Neural progenitor cell (in vitro differentiated cells): ENCODE measurements around the gene TSPAN4. TPM values are rescaled to one million over a fixed set of nuclear protein-coding genes. Genes with fewer than 3 reads are reported as not detected.

ENCODE experiments used
- DNase-seq: peaks from one replicate; pipeline ENCODE4 v3.0.0-alpha.2; 2016; ENCODE audit warnings: low spot score
- H2AFZ ChIP-seq: fragments of 200-600 bp; sonication (generic); replicated peaks from 2 replicates; pipeline ENCODE4 v1.6.1; 2016; ENCODE audit warnings: antibody characterized with exemption
- H3F3A ChIP-seq: fragments of 200-600 bp; sonication (generic); 2 replicates; pipeline ENCODE4 v1.6.1; 2016; ENCODE audit warnings: antibody characterized with exemption, low read depth
- H3K27ac ChIP-seq: fragments of 200-600 bp; sonication (generic); 2 replicates; pipeline ENCODE4 v1.5.1; 2016; ENCODE audit warnings: mild to moderate bottlenecking
- H3K27me3 ChIP-seq: fragments of 200-600 bp; sonication (generic); 2 replicates; pipeline ENCODE4 v1.6.1; 2016; ENCODE audit warnings: mild to moderate bottlenecking, moderate library complexity
- H3K36me3 ChIP-seq: fragments of 200-600 bp; sonication (generic); 2 replicates; pipeline ENCODE4 v1.5.1; 2016
- H3K4me1 ChIP-seq: fragments of 200-600 bp; sonication (generic); 2 replicates; pipeline ENCODE4 v1.6.1; 2016; ENCODE audit warnings: mixed run types
- H3K4me2 ChIP-seq: fragments of 200-600 bp; sonication (generic); 2 replicates; pipeline ENCODE4 v1.6.1; 2016
- H3K4me3 ChIP-seq: fragments of 200-600 bp; sonication (generic); 2 replicates; pipeline ENCODE4 v1.5.1; 2016
- H3K79me2 ChIP-seq: fragments of 200-600 bp; sonication (generic); 2 replicates; pipeline ENCODE4 v1.6.1; 2016; ENCODE audit warnings: low read depth
- H3K9ac ChIP-seq: fragments of 200-600 bp; sonication (generic); 2 replicates; pipeline ENCODE4 v1.6.1; 2016
- H3K9me3 ChIP-seq: fragments of 200-600 bp; sonication (generic); 2 replicates; pipeline ENCODE4 v1.5.1; 2016; ENCODE audit warnings: low read depth
- H4K20me1 ChIP-seq: fragments of 200-600 bp; sonication (generic); 2 replicates; pipeline ENCODE4 v1.6.1; 2016; ENCODE audit warnings: low read depth
- H3K27ac Mint-ChIP-seq: 3 replicates; pipeline ENCODE4 v1.8.0; 2021; ENCODE audit warnings: mixed read lengths
- H3K27me3 Mint-ChIP-seq: 2 replicates; pipeline ENCODE4 v1.8.0; 2022; ENCODE audit warnings: low read depth, mild to moderate bottlenecking, inconsistent platforms, moderate library complexity, mixed read lengths; ENCODE audit not compliant: insufficient read depth
- H3K36me3 Mint-ChIP-seq: 3 replicates; pipeline ENCODE4 v1.8.0; 2021; ENCODE audit warnings: mixed read lengths
- H3K4me1 Mint-ChIP-seq: 3 replicates; pipeline ENCODE4 v1.8.0; 2021; ENCODE audit warnings: mixed read lengths
- H3K4me3 Mint-ChIP-seq: 3 replicates; pipeline ENCODE4 v1.8.0; 2021; ENCODE audit warnings: mild to moderate bottlenecking, moderate library complexity, mixed read lengths
- H3K9me3 Mint-ChIP-seq: 3 replicates; pipeline ENCODE4 v1.8.0; 2020; ENCODE audit warnings: mixed read lengths
- EZH2 ChIP-seq: fragments of 200-600 bp; sonication (generic); IDR thresholded peaks from 2 replicates; pipeline ENCODE4 v1.6.1; 2017; ENCODE audit warnings: antibody characterized with exemption, mild to moderate bottlenecking, moderate library complexity
- EZH2phosphoT487 ChIP-seq: fragments of 200-600 bp; sonication (generic); IDR thresholded peaks from 2 replicates; pipeline ENCODE4 v1.6.1; 2017; ENCODE audit warnings: antibody characterized with exemption
- total RNA-seq: library from RNA; depleted of rRNA; stranded (reverse); fragments of >200 nt; gene quantifications from 2 replicates; pipeline ENCODE4 v1.2.3, GENCODE V29; 2015; ENCODE audit warnings: low replicate concordance
- TF ChIP-seq, protein P1 (sequence below): fragments of 200-600 bp; sonication (generic); IDR thresholded peaks from 2 replicates; pipeline ENCODE4 v1.5.1; 2017; ENCODE audit warnings: antibody characterized with exemption, mild to moderate bottlenecking

The TSPAN4 gene
- total RNA-seq, 1 donor from 2014 or later, result 19.6 TPM

DNA sequence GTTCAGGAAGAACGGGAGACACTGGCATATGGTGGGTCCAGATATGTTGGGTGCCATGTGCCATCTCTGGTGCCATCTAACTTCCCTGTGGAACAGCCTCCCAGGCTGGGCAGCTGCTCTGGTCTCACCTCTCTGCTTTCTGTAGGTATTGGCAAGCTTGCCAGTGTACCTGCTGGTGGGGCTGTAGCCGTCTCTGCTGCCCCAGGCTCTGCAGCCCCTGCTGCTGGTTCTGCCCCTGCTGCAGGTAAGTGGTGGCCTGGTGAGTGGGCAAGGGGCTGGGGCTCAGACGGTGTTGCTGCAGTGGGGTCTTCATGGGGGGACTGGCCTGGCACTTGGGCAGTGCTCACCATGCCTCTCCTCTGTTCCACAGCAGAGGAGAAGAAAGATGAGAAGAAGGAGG, 30.3 kb upstream of the TSPAN4 start:
- H3K36me3 Mint-ChIP-seq, result peaks cover 13% of the 10 kb centered on the region
- H3K4me3 ChIP-seq, result no peak overlapping the region
- no peak overlapping the region for H2AFZ ChIP-seq
- peaks cover 7% of the 10 kb centered on the region for H3K27me3 Mint-ChIP-seq
- no peaks in the 10 kb centered on the region for H3K9me3 ChIP-seq
- peaks cover 15% of the 10 kb centered on the region for H3K4me1 ChIP-seq
- no peak for DNase-seq
- peak overlapping the region; percentile 52 for H3K4me3 Mint-ChIP-seq
- H3K27ac Mint-ChIP-seq, result no peak overlapping the region
- H3K9me3 Mint-ChIP-seq, result no peaks in the 10 kb centered on the region
- peaks cover 43% of the 10 kb centered on the region for H3K79me2 ChIP-seq
- H3K27me3 ChIP-seq, result no peaks in the 10 kb centered on the region
- TF ChIP-seq EZH2 (no peak), EZH2phosphoT487 (no peak)
- TF ChIP-seq, protein P1, sequence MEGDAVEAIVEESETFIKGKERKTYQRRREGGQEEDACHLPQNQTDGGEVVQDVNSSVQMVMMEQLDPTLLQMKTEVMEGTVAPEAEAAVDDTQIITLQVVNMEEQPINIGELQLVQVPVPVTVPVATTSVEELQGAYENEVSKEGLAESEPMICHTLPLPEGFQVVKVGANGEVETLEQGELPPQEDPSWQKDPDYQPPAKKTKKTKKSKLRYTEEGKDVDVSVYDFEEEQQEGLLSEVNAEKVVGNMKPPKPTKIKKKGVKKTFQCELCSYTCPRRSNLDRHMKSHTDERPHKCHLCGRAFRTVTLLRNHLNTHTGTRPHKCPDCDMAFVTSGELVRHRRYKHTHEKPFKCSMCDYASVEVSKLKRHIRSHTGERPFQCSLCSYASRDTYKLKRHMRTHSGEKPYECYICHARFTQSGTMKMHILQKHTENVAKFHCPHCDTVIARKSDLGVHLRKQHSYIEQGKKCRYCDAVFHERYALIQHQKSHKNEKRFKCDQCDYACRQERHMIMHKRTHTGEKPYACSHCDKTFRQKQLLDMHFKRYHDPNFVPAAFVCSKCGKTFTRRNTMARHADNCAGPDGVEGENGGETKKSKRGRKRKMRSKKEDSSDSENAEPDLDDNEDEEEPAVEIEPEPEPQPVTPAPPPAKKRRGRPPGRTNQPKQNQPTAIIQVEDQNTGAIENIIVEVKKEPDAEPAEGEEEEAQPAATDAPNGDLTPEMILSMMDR, result no peak
- peaks cover 57% of the 10 kb centered on the region for H3F3A ChIP-seq
- H3K4me1 Mint-ChIP-seq, result peaks cover 21% of the 10 kb centered on the region
- no peak overlapping the region for H3K4me2 ChIP-seq
- H3K9ac ChIP-seq, result no peak overlapping the region
- H3K36me3 ChIP-seq, result peaks cover 3% of the 10 kb centered on the region
- no peak overlapping the region for H3K27ac ChIP-seq
- H4K20me1 ChIP-seq, result peaks cover 24% of the 10 kb centered on the region

DNA sequence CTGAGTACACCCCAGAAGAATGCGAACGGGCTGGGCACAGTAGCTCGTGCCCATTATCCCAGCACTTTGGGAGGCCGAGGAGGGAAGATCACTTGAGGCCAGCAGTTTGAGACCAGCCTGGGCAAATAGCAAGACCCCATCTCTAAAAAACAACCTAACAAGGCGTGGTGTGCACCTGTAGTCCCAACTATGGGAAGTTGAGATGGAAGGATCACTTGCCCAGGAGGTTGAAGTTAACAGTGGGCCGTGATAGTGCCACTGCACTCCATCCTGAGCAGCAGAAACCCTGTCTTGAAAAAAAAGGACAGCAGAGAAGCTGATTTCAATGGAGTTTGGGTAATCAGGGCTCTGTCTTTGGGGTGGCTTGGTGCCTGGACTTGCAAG, 29.6 kb upstream of the TSPAN4 start:
- no peak overlapping the region for H3K27ac ChIP-seq
- peaks cover 36% of the 10 kb centered on the region for H3K79me2 ChIP-seq
- no peak overlapping the region for H2AFZ ChIP-seq
- H3K4me2 ChIP-seq, result no peak overlapping the region
- TF ChIP-seq, protein P1, result no peak
- TF ChIP-seq EZH2, result no peak
- TF ChIP-seq EZH2phosphoT487, result no peak
- H3F3A ChIP-seq, result peaks cover 53% of the 10 kb centered on the region
- no peak overlapping the region for H3K9ac ChIP-seq
- Mint-ChIP-seq H3K27me3 (peaks cover 8% of the 10 kb centered on the region), H3K4me3 (no peak overlapping the region), H3K4me1 (peaks cover 17% of the 10 kb centered on the region), H3K36me3 (peaks cover 13% of the 10 kb centered on the region), H3K9me3 (no peaks in the 10 kb centered on the region), H3K27ac (no peak overlapping the region)
- no peaks in the 10 kb centered on the region for H3K9me3 ChIP-seq
- H3K36me3 ChIP-seq, result peaks cover 3% of the 10 kb centered on the region
- H4K20me1 ChIP-seq, result peaks cover 24% of the 10 kb centered on the region
- H3K4me3 ChIP-seq, result no peak overlapping the region
- no peaks in the 10 kb centered on the region for H3K27me3 ChIP-seq
- H3K4me1 ChIP-seq, result peaks cover 15% of the 10 kb centered on the region
- no peak for DNase-seq

GRCh38 chr11:813456-814096, 29.1 kb upstream of the TSPAN4 start:
- Histone ChIP-seq H3F3A (peaks cover 58% of the 10 kb centered on the region), H3K36me3 (peaks cover 3% of the 10 kb centered on the region), H3K4me1 (peaks cover 11% of the 10 kb centered on the region), H3K4me3 (no peak overlapping the region), H3K79me2 (peaks cover 31% of the 10 kb centered on the region), H3K4me2 (no peak overlapping the region), H4K20me1 (peaks cover 24% of the 10 kb centered on the region), H3K27me3 (no peaks in the 10 kb centered on the region), H3K9me3 (no peaks in the 10 kb centered on the region), H2AFZ (no peak overlapping the region), H3K9ac (no peak overlapping the region), H3K27ac (no peak overlapping the region)
- Mint-ChIP-seq H3K9me3 (no peaks in the 10 kb centered on the region), H3K4me3 (no peak overlapping the region), H3K36me3 (peaks cover 13% of the 10 kb centered on the region), H3K27me3 (peaks cover 8% of the 10 kb centered on the region), H3K4me1 (peaks cover 17% of the 10 kb centered on the region), H3K27ac (no peak overlapping the region)
- no peak for TF ChIP-seq EZH2phosphoT487
- TF ChIP-seq, protein P1, result no peak
- TF ChIP-seq EZH2, result no peak
- no peak for DNase-seq
